WTC11 (cell line): ENCODE results near the gene PGF.

Source experiments
- ETV6 ChIP-seq: sonication (generic); formaldehyde crosslinking; IDR thresholded peaks from 2 replicates; pipeline ENCODE4 v1.8.1; 2022; ENCODE audit warnings: mild to moderate bottlenecking, missing genetic modification reagents
- FOXJ3 ChIP-seq: sonication (generic); formaldehyde crosslinking; IDR thresholded peaks from 2 replicates; pipeline ENCODE4 v1.9.0; 2021; ENCODE audit warnings: missing genetic modification reagents, mild to moderate bottlenecking, borderline replicate concordance
- SP1 ChIP-seq: sonication (generic); formaldehyde crosslinking; conservative IDR thresholded peaks from 2 replicates; pipeline ENCODE4 v1.8.1; 2022; ENCODE audit warnings: missing genetic modification reagents
- TF ChIP-seq, protein P1 (sequence below): fragments of 250-450 bp; sonication (Bioruptor Pico); IDR thresholded peaks from 2 replicates; pipeline ENCODE4 v1.9.0; 2021; ENCODE audit warnings: moderate library complexity, mild to moderate bottlenecking, inconsistent platforms, borderline replicate concordance
- TF ChIP-seq, protein P2 (sequence below): sonication (generic); formaldehyde crosslinking; IDR thresholded peaks from 2 replicates; pipeline ENCODE4 v1.8.0; 2022; ENCODE audit warnings: mild to moderate bottlenecking, missing genetic modification reagents
- TF ChIP-seq, protein P3 (sequence below): fragments of 200-600 bp; IDR thresholded peaks from 2 replicates; pipeline ENCODE4 v1.8.0; 2022; ENCODE audit warnings: antibody characterized with exemption

DNA sequence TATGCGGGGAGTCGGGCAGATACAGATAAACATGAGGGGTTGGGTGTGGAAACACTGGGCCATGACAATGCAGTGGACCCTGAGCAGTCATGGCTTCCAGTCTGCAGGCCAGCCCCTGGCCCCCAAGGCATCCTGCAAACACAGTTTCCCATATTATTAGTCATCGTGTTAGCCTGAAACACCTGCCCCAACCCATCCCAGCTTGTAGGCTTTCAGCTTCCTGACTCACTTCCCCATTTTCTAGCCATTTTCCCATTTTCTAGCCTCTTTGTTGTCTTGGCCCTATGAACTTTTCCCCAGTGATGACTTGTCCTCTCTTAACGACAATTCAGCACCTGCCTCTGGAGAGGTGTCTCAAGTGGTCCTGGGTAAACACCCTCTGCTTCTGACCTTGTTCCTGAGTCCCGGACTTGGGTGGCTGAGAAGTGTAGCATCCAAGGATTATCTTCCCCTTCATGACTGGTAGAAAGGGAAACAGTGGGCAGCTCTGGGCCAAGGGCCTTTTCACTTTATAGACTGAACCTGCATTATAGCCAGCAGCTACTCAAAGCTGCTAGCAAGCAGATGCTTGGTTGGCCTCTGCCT is 4.3 kb upstream of the PGF start:
- TF ChIP-seq, protein P1, sequence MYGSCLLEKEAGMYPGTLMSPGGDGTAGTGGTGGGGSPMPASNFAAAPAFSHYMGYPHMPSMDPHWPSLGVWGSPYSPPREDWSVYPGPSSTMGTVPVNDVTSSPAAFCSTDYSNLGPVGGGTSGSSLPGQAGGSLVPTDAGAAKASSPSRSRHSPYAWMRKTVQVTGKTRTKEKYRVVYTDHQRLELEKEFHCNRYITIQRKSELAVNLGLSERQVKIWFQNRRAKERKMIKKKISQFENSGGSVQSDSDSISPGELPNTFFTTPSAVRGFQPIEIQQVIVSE, result no peak
- TF ChIP-seq, protein P2, sequence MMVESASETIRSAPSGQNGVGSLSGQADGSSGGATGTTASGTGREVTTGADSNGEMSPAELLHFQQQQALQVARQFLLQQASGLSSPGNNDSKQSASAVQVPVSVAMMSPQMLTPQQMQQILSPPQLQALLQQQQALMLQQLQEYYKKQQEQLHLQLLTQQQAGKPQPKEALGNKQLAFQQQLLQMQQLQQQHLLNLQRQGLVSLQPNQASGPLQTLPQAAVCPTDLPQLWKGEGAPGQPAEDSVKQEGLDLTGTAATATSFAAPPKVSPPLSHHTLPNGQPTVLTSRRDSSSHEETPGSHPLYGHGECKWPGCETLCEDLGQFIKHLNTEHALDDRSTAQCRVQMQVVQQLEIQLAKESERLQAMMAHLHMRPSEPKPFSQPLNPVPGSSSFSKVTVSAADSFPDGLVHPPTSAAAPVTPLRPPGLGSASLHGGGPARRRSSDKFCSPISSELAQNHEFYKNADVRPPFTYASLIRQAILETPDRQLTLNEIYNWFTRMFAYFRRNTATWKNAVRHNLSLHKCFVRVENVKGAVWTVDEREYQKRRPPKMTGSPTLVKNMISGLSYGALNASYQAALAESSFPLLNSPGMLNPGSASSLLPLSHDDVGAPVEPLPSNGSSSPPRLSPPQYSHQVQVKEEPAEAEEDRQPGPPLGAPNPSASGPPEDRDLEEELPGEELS, result no peak
- TF ChIP-seq FOXJ3 (CRISPR knock-in tag), result no peak
- TF ChIP-seq, protein P3, sequence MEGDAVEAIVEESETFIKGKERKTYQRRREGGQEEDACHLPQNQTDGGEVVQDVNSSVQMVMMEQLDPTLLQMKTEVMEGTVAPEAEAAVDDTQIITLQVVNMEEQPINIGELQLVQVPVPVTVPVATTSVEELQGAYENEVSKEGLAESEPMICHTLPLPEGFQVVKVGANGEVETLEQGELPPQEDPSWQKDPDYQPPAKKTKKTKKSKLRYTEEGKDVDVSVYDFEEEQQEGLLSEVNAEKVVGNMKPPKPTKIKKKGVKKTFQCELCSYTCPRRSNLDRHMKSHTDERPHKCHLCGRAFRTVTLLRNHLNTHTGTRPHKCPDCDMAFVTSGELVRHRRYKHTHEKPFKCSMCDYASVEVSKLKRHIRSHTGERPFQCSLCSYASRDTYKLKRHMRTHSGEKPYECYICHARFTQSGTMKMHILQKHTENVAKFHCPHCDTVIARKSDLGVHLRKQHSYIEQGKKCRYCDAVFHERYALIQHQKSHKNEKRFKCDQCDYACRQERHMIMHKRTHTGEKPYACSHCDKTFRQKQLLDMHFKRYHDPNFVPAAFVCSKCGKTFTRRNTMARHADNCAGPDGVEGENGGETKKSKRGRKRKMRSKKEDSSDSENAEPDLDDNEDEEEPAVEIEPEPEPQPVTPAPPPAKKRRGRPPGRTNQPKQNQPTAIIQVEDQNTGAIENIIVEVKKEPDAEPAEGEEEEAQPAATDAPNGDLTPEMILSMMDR, result no peak
- TF ChIP-seq ETV6 (CRISPR knock-in tag), result no peak
- no peak for TF ChIP-seq SP1 (CRISPR knock-in tag)
